ENCODE measurements around the gene TBC1D14. TPM values are rescaled to one million over a fixed set of nuclear protein-coding genes. Genes with fewer than 3 reads are reported as not detected.
"Not testable (repeated sequence)": the region's sequence is repeated elsewhere in the genome, so short reads cannot be mapped to it uniquely, and the experiment has no call there.

The TBC1D14 gene
- total and polyA plus RNA-seq, 10 donors, result 13.7 to 114 (median 68.4) TPM

GRCh38 chr4:6909970-6910339 is 329 bp downstream of the TBC1D14 start:
- Histone ChIP-seq H3K9me3 (no peaks in the 10 kb centered on the region), H3K36me3 (no peaks in the 10 kb centered on the region), H3K27ac (peak overlapping the region; percentile 98 to 100 (median 99)), H3K4me3 (peak overlapping the region; percentile 59 to 84 (median 67)), H3K27me3 (replicated peaks in 1 of 7) (peaks cover 0 to 10% (median 0%) of the 10 kb centered on the region in 7 donors), H3K4me1 (peaks cover 32 to 78% (median 63%) of the 10 kb centered on the region in 6 donors)
- DNase-seq, result peak; percentile 93
- intact Hi-C loops (cut with DNase I; ENCODE audit: low total_unique reads), result no loop called here
- 0 to 2% (median 1%) methylated on average over 11 to 58 of the region's 58 CpGs for WGBS, 5 donors
- TF ChIP-seq POLR2AphosphoS5 (IDR thresholded peaks at IDR 0.05) (no peak), POLR2A (IDR thresholded peaks at IDR 0.05) (no peak), CTCF (IDR thresholded peaks at IDR 0.05 in 8 of 11, conservative IDR thresholded peaks at IDR 0.05 in 3 of 11) (no peak)

- TF ChIP-seq POLR2AphosphoS5 (IDR thresholded peaks at IDR 0.05) (peak in 1 of 3 donors; percentile 47), POLR2A (IDR thresholded peaks at IDR 0.05) (no peak), CTCF (IDR thresholded peaks at IDR 0.05 in 8 of 11, conservative IDR thresholded peaks at IDR 0.05 in 3 of 11) (peak in 3 of 11 experiments; percentile 7 to 25 (median 9))
- Histone ChIP-seq H3K27ac (peak overlapping the region; percentile 98 to 100 (median 99)), H3K27me3 (replicated peaks in 1 of 7) (peaks cover 0 to 10% (median 0%) of the 10 kb centered on the region in 7 donors), H3K4me3 (peak overlapping the region; percentile 59 to 84 (median 67)), H3K36me3 (no peaks in the 10 kb centered on the region), H3K4me1 (peaks cover 32 to 83% (median 68%) of the 10 kb centered on the region in 6 donors), H3K9me3 (no peaks in the 10 kb centered on the region)
- intact Hi-C loops (cut with DNase I; ENCODE audit: low total_unique reads), result no loop called here
- DNase-seq, result no peak
- 24 to 32% (median 27%) methylated on average over 22 to 31 of the region's 31 CpGs for WGBS, 5 donors
Observed at GRCh38 chr4:6910340-6910959, 824 bp downstream of the TBC1D14 start.

GRCh38 chr4:6910960-6911874 is 1.6 kb downstream of the TBC1D14 start:
- peak; percentile 73 for DNase-seq
- peak overlapping the region in 6 of 8 donors; percentile 98 to 100 (median 100) for H3K27ac ChIP-seq
- H3K27me3 ChIP-seq (replicated peaks in 1 of 7), result peaks cover 0 to 10% (median 0%) of the 10 kb centered on the region in 7 donors
- peaks cover 33 to 91% (median 76%) of the 10 kb centered on the region in 6 donors for H3K4me1 ChIP-seq
- H3K4me3 ChIP-seq, result peak overlapping the region; percentile 59 to 84 (median 67)
- TF ChIP-seq POLR2A (IDR thresholded peaks at IDR 0.05) (no peak), CTCF (IDR thresholded peaks at IDR 0.05 in 8 of 11, conservative IDR thresholded peaks at IDR 0.05 in 3 of 11) (peak in 1 of 11 experiments; percentile 5), POLR2AphosphoS5 (IDR thresholded peaks at IDR 0.05) (no peak)
- H3K9me3 ChIP-seq, result no peaks in the 10 kb centered on the region
- intact Hi-C loops (cut with DNase I; ENCODE audit: low total_unique reads), result no loop called here
- 77 to 85% (median 79%) methylated on average over 15 of the region's 15 CpGs for WGBS, 5 donors
- H3K36me3 ChIP-seq, result no peaks in the 10 kb centered on the region

GRCh38 chr4:6911917-6912316 is 2.3 kb downstream of the TBC1D14 start:
- intact Hi-C loops (cut with DNase I; ENCODE audit: low total_unique reads); H3K9me3 ChIP-seq; H3K27me3 ChIP-seq (replicated peaks in 1 of 7); H3K36me3 ChIP-seq: not testable (repeated sequence)
- peaks cover 40 to 92% (median 83%) of the 10 kb centered on the region in 6 donors for H3K4me1 ChIP-seq
- WGBS, 5 donors, result 85 to 88% (median 86%) methylated on average over 10 of the region's 10 CpGs
- H3K27ac ChIP-seq, result peak overlapping the region in 5 of 8 donors; percentile 36 to 100 (median 74)
- H3K4me3 ChIP-seq, result peak overlapping the region in 3 of 8 donors; percentile 41 to 66 (median 63)
- DNase-seq, result peak; percentile 52

Measured in spleen (tissue), 11 donors.